ENCODE data around the gene CENPA. TPM values are rescaled to one million over a fixed set of nuclear protein-coding genes. Genes with fewer than 3 reads are reported as not detected.

Gene CENPA
- total RNA-seq, 1 experiment from 2014 or later = 55.0 TPM

DNA sequence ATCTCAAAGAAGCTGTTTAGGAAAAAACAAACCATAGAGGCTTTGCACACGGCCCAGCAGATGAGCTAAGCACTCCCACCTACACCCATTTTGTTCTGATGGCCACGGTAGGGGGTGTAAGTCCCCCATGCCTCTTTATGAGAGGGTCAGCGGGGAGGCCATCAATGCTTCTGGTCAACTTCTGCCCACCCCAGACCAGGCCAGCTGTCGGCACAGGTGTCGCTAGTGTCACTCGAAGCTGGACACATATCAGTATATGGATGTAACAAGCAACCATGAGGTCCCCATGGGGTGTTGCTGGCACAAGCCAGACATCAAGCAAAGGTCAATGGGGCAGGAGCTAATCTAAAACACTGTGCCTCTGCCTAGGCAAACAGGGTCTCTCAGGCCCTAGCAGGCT lies 45.5 kb upstream of the CENPA start:
- in situ Hi-C loops (cut with HindIII; ENCODE audit: low pct_unique_long_range_greater_than_20kb, low sequenced_read_pairs) (no loop called here), intact Hi-C loops (cut with micrococcal nuclease; ENCODE audit: unreplicated experiment) (no loop called here)
- Histone ChIP-seq H3K27ac (ENCODE audit: low read length) (peak overlapping the region; percentile 53; the same call in 1 of the 2 replicates), H3K4me1 (ENCODE audit: control insufficient read depth, insufficient read depth, low read length) (peaks cover 15% of the 10 kb centered on the region), H3K27me3 (ENCODE audit: control insufficient read depth, insufficient read depth, low read length) (no peaks in the 10 kb centered on the region), H3K9me3 (ENCODE audit: control insufficient read depth, insufficient read depth, low read depth, low read length) (no peaks in the 10 kb centered on the region), H3K36me3 (ENCODE audit: control insufficient read depth, insufficient read depth, low read length) (no peaks in the 10 kb centered on the region), H3K4me3 (ENCODE audit: low read depth in 2 of 2, low read length in 2 of 2) (no peak overlapping the region)
- BruUV-seq (replicated peaks) = no TSS peak
- DNase-seq (ENCODE audit: low read depth, low spot score) (no peak), ATAC-seq (no peak)
- ChIA-PET POLR2A (no interaction called here), CTCF (no interaction called here)
- TF ChIP-seq, protein P1, sequence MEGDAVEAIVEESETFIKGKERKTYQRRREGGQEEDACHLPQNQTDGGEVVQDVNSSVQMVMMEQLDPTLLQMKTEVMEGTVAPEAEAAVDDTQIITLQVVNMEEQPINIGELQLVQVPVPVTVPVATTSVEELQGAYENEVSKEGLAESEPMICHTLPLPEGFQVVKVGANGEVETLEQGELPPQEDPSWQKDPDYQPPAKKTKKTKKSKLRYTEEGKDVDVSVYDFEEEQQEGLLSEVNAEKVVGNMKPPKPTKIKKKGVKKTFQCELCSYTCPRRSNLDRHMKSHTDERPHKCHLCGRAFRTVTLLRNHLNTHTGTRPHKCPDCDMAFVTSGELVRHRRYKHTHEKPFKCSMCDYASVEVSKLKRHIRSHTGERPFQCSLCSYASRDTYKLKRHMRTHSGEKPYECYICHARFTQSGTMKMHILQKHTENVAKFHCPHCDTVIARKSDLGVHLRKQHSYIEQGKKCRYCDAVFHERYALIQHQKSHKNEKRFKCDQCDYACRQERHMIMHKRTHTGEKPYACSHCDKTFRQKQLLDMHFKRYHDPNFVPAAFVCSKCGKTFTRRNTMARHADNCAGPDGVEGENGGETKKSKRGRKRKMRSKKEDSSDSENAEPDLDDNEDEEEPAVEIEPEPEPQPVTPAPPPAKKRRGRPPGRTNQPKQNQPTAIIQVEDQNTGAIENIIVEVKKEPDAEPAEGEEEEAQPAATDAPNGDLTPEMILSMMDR (IDR thresholded peaks at IDR 0.05) = no peak
- no peak for TF ChIP-seq TCF7L2 (IDR thresholded peaks at IDR 0.05; ENCODE audit: low read depth, low read length)
- TF ChIP-seq SIN3A (IDR thresholded peaks at IDR 0.05; ENCODE audit: borderline replicate concordance, insufficient read depth, low read depth, low read length) = no peak
- TF ChIP-seq, protein P2, sequence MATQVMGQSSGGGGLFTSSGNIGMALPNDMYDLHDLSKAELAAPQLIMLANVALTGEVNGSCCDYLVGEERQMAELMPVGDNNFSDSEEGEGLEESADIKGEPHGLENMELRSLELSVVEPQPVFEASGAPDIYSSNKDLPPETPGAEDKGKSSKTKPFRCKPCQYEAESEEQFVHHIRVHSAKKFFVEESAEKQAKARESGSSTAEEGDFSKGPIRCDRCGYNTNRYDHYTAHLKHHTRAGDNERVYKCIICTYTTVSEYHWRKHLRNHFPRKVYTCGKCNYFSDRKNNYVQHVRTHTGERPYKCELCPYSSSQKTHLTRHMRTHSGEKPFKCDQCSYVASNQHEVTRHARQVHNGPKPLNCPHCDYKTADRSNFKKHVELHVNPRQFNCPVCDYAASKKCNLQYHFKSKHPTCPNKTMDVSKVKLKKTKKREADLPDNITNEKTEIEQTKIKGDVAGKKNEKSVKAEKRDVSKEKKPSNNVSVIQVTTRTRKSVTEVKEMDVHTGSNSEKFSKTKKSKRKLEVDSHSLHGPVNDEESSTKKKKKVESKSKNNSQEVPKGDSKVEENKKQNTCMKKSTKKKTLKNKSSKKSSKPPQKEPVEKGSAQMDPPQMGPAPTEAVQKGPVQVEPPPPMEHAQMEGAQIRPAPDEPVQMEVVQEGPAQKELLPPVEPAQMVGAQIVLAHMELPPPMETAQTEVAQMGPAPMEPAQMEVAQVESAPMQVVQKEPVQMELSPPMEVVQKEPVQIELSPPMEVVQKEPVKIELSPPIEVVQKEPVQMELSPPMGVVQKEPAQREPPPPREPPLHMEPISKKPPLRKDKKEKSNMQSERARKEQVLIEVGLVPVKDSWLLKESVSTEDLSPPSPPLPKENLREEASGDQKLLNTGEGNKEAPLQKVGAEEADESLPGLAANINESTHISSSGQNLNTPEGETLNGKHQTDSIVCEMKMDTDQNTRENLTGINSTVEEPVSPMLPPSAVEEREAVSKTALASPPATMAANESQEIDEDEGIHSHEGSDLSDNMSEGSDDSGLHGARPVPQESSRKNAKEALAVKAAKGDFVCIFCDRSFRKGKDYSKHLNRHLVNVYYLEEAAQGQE (IDR thresholded peaks at IDR 0.05; ENCODE audit: insufficient read depth in 1 of 2, low read depth in 2 of 2, low read length in 1 of 2) = no peak
- no peak for TF ChIP-seq POLR2AphosphoS5 (IDR thresholded peaks at IDR 0.05; ENCODE audit: low read depth, low read length)

DNA sequence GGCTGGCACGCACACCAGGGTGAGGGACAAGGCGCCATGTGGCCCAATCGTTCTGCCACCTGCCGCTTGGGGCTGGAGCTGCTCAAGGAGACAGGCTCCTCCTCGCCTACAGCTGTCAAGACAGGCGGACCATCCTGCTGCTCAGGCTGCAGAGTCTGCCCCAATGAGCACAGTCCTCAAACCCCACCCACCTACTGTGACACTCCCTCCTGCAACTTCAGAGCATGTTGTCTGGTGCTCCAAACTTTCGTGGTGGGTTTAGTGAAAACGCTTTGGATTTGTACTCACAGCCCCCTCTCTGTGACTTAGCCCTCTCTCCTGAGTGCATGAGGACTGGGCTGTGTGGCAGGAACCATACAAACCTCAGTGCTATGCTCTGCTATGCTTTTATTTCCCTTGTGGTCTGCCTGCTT lies 45.0 kb upstream of the CENPA start:
- ChIA-PET CTCF (no interaction called here), POLR2A (no interaction called here)
- no TSS peak for BruUV-seq (replicated peaks)
- no peak for ATAC-seq
- H3K4me3 ChIP-seq (ENCODE audit: low read depth in 2 of 2, low read length in 2 of 2) = no peak overlapping the region
- no peaks in the 10 kb centered on the region for H3K9me3 ChIP-seq (ENCODE audit: control insufficient read depth, insufficient read depth, low read depth, low read length)
- H3K27ac ChIP-seq (ENCODE audit: low read length) = peak overlapping the region; percentile 53; the same call in 1 of the 2 replicates
- H3K27me3 ChIP-seq (ENCODE audit: control insufficient read depth, insufficient read depth, low read length) = no peaks in the 10 kb centered on the region
- H3K4me1 ChIP-seq (ENCODE audit: control insufficient read depth, insufficient read depth, low read length) = peaks cover 12% of the 10 kb centered on the region
- no peak for DNase-seq (ENCODE audit: low read depth, low spot score)
- TF ChIP-seq SIN3A (IDR thresholded peaks at IDR 0.05; ENCODE audit: borderline replicate concordance, insufficient read depth, low read depth, low read length) (no peak), TCF7L2 (IDR thresholded peaks at IDR 0.05; ENCODE audit: low read depth, low read length) (no peak), POLR2AphosphoS5 (IDR thresholded peaks at IDR 0.05; ENCODE audit: low read depth, low read length) (no peak)
- TF ChIP-seq, protein P1 (IDR thresholded peaks at IDR 0.05) = no peak
- TF ChIP-seq, protein P2 (IDR thresholded peaks at IDR 0.05; ENCODE audit: insufficient read depth in 1 of 2, low read depth in 2 of 2, low read length in 1 of 2) = no peak
- no peaks in the 10 kb centered on the region for H3K36me3 ChIP-seq (ENCODE audit: control insufficient read depth, insufficient read depth, low read length)
- intact Hi-C loops (cut with micrococcal nuclease; ENCODE audit: unreplicated experiment) (no loop called here), in situ Hi-C loops (cut with HindIII; ENCODE audit: low pct_unique_long_range_greater_than_20kb, low sequenced_read_pairs) (no loop called here)
